Cerebellar nuclear complex (tissue), 1 donor: ENCODE measurements around the gene TUBA3E.
"Not testable (repeated sequence)": the region's sequence is repeated elsewhere in the genome, so short reads cannot be mapped to it uniquely, and the experiment has no call there.

Source experiments
- DNase-seq, 2 experiments: peaks; one replicate each; lab custom pipeline; 2025; lab: John Stamatoyannopoulos, UW

The TUBA3E gene

DNA sequence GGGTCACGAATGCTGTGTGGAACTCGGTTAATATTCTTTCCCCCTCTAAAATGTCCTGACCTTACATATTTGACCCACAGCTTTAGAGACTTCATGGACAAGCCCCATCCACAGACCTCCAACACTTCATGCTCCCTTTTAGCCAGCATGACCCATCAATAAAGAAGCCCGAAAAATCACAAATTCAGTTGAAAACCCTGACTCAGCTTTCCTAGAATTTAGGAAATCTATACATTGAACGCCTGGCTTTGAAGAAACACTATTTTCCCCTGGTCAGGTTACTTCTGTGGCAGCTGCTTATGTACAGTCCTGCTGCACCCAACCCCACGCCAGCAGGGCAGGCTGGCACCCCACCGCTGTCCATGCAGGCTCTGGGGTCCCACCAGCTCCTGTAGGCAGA, 6.9 kb downstream of the TUBA3E start:
- not testable (repeated sequence) for DNase-seq

DNA sequence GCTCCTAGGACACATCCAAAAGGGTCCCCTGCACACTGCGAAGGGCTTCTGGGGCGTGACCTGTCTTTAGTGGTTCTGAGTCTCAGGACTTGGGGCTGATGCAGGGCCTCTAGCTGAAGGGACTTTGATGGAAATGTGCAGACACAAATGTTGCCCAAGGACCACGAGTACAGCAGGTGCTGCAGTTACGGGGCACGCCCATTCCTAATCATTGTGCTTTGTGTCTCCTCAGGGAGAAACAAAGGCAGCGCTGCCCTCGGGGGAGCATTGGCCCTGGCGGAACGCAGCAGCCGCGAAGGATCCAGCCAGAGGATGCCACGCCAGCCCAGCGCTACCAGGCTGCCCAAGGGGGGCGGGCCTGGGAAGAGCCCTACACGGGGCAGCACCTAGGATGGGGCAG, 8.0 kb downstream of the TUBA3E start:
- no peak for DNase-seq

- not testable (repeated sequence) for DNase-seq
Observed at GRCh38 chr2:130188958-130189357, 9.3 kb downstream of the TUBA3E start.

DNA sequence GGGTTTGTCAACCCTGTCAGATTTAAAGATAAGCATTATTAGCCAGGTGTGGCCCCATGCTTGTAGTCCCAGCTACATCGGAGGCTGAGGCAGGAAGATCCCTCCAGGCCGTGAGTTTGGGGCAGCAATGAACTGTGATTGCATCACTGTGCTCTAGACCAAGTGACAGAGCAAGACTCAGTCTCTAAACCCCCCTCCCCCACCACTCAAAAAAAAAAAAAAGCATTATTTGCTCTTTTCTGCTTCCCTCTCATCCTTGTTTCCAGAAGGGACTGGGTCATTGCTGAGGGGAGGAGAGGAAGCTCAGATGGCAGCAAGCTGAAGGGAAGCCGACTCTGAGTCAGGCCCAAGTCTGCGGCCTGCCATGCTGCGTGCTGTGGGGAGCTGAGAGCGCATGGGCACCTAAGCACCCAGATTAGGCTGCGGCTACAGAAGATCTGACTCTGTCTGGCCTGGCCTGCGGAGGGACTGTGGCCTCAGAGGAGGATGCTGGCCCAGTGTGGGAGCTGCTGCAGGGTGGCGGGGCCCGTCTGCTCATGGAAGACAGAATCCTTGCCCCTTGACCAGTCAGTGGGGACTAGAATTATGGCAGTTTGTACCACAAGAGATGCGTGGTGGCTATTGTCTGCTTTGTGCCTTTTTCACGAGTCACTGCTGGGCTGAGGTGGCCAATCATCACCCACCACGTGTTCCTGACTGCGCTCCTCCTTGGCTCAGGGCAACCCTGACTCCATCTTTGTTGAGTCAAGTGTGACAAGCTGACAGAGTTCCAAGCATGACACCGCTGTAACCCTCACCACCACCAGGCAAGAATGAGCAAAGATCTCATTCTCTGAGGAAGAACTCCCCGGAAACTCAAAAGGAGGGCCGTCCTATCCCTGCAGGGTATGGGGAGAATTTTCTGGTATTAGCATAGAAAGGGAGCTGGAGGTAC, 10.1 kb downstream of the TUBA3E start:
- not testable (repeated sequence) for DNase-seq

GRCh38 chr2:130187268-130187667, 11.0 kb downstream of the TUBA3E start:
- no peak for DNase-seq

GRCh38 chr2:130186391-130186790, 11.8 kb downstream of the TUBA3E start:
- no peak for DNase-seq

DNA sequence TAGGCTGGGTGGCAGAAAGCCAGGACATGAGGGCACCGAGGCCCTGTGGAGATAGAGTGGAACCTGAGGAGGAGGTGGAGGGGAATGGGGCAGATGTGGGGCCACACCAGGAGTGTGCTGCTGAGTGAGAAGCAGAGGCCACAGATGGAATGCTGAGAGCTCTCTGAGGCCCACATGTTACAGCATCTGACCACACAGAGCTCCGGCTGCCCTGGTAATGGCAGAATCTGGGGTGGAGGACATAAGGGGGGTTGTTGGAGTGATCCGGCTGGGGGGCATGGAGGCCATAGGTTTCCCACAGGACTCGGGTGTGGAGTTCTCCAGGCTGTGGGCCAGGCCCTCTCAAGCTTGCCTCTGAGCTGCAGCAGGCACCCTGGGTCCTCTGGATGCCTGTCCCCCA, 12.3 kb downstream of the TUBA3E start:
- DNase-seq: no peak

DNA sequence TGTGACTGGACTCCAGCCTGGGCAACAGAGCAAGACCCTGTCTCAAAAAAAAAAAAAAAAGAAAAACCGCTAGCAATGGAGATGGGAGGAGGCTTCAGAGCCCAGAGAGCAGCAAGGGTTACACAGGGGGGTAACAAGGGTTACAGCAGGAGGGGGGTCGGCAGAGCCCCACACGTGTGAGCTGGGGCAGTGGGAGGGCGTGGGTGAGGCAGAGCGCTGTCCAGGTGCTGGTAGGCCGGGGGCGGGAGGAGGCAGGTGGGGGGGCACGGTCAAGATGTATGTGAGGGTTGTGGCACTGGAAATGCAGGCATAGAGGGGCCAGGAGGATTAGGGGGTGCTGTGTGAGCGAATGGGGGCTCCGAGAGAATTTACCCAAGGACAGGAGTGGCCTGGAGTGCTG, 12.8 kb downstream of the TUBA3E start:
- no peak for DNase-seq

DNA sequence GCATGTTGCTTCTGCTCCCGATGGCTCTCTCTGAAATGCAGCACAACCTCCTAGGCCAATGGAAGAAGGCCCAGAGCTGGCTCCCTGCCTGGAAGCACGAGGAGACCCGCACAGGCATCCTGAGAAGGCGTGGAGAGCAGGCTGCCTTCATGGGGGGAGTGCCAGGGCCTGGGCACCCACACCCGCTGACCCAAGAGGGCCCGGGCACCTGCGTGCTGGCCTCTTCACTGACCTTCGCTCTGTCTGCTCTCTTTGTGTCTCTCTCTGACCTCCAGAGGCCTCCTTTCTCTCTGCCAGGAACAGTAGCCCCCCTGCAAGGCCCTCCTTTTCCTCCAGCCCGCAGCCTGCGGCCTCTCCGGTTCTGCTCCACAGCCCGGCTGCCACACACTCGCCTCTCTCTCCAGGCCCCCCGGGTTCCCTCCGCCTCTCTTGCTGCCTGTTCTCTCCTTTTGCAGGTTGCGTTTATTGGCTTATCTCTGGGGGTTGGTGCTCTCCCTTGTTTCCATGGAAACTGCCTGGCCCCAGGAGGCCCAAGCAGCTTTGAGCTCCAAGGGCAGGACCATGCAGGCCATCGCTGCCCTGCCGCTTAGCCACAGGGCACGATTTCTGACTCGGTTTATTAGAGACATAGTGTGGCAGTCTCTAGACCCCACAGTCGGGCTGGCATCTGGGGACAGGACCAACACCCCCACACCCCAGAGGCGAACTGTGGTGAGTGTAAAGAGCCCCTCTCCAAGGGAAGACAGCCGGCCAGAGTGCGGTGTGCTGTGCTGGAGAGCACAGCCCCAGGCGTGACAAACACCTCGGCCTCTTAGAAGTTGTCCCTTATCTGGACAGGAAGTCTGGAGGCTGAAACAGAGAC, 14.5 kb downstream of the TUBA3E start:
- DNase-seq: peak; percentile 2 to 47

GRCh38 chr2:130182826-130183511, 15.3 kb downstream of the TUBA3E start:
- DNase-seq: not testable (repeated sequence)

DNA sequence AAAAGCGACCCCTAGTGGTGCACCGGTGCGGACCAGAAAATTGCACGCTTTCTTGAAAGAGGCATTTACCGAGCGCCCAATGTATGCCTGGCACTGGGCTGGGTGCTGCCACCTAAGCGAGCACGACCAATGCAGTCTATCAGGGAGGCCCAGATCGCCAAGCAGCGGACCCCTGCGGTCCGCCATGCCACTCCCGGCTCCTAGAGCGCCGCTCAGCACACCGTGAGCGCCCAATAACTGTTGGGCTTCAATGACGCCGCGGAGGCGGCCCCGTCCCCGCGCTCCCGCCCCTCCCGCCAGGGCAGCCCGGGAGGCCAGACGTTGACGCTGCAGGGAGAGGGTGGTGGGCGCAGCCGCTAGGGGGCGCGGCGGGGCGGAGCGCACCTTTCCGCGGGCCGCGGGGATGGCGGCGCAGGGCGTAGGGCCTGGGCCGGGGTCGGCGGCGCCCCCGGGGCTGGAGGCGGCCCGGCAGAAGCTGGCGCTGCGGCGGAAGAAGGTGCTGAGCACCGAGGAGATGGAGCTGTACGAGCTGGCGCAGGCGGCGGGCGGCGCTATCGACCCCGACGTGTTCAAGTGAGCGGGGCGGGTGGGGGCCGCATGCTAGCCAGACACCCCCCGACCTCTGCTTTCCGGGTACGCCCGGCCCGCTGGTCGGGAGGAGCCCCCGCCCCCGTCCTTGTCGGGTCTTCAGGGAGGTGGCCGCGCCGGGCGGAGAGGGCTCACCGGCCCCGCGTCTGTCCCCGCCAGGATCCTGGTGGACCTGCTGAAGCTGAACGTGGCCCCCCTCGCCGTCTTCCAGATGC, 16.2 kb downstream of the TUBA3E start, which contains the start of gene MZT2B:
Gene MZT2B, plus strand, starts transcription at position 383 of the 803 bp plus-strand sequence. Its CDS starts 21 bp downstream, at position 404.
- DNase-seq: peak in 1 of 2 experiments; percentile 24

DNA sequence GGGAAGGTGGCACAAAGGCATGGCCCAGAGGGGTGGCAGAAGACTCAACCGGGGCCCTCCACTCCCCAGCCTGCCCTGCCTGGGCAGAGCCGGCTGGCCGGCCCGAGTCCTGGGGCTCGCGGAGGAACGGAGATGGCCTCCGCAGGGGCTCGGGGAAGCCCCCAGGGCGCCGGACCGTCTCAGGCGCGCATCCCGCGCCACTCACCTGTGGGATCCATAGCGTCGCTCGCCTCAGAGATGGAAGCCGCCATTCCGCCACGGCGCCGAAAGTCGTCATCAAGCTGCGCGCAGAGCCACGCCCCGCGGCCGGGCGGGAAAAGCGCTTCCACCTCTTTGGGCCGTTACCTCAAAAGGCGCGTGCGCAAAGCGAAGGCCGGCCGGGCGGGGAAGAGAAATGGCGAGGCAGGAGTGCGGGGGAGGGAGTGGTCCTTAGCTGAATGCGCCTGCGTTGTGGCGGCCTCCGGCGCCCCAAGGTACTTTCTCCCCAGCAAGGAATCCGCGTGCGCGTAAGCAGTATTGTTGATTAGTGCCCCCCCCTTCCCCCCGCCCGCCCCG, 16.8 kb downstream of the TUBA3E start, which contains the start of gene SMPD4:
Gene SMPD4, minus strand, starts transcription at position 278 of the 555 bp plus-strand sequence. CDS start 5,010 bp downstream, outside the sequence.
- peak; percentile 20 to 82 for DNase-seq

DNA sequence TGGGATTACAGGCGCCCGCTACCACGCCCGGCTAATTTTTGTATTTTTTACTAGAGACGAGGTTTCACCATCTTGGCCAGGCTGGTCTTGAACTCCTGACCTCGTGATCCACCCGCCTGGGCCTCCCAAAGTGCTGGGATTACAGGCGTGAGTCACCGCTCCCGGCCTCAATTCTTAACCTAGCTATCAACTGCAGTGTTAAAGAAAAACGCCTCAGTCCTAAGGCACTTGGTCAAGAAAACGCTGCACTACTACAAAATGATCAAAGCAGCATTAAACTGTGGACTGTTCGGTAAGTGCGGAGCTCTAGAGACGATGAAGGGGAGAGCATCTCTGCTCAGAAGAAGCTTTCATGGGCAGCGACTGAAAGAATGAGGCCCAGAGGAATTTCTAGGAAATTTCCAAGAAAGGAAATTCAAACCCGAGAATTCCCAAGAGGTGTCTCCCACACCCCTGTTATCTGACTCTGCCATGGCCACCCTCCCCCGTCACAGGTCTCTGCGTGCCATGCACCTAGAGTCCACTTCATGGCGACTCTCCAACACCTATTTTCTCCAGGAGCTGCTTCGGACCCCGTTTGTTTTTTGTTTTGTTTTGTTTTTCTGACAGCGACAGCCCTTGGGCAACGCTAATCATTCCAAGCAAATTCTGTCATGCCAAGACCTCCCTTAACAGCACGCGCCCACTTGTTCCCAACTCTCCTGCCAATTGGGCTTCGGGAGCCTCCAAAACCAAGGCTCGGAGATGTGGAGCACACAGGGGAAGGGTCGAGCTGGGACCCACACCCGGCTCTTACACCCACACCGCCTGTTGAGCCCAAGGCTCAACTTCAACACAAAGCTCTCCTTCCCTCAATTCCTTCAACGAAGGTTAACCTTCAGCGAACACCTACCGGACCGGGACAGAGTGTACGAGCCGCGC, 17.6 kb downstream of the TUBA3E start:
- DNase-seq: not testable (repeated sequence)

GRCh38 chr2:130174866-130175265, 23.4 kb downstream of the TUBA3E start:
- not testable (repeated sequence) for DNase-seq

GRCh38 chr2:130169896-130170295, 28.3 kb downstream of the TUBA3E start:
- DNase-seq: no peak

- DNase-seq: not testable (repeated sequence)
Observed at GRCh38 chr2:130169163-130169562, 29.1 kb downstream of the TUBA3E start.

DNA sequence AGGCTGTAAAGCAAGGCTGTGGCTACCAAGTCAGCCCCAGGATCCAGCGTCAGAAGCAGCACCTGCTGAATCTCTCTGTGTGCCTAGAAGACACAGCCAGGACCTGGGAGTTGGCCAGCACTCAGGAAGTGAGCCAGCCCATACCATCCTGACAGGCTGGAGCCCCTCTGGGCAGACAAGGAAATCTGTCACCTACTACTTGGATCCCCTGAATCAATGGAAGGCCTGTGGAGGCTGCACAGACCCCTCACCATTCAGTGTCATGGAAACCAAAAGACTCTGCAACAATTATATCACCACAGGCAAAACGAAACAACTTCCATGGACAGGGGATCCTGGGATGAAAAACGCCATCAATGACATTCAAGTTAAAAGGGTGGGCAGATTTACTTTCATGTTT, 31.6 kb downstream of the TUBA3E start:
- DNase-seq: not testable (repeated sequence)

DNA sequence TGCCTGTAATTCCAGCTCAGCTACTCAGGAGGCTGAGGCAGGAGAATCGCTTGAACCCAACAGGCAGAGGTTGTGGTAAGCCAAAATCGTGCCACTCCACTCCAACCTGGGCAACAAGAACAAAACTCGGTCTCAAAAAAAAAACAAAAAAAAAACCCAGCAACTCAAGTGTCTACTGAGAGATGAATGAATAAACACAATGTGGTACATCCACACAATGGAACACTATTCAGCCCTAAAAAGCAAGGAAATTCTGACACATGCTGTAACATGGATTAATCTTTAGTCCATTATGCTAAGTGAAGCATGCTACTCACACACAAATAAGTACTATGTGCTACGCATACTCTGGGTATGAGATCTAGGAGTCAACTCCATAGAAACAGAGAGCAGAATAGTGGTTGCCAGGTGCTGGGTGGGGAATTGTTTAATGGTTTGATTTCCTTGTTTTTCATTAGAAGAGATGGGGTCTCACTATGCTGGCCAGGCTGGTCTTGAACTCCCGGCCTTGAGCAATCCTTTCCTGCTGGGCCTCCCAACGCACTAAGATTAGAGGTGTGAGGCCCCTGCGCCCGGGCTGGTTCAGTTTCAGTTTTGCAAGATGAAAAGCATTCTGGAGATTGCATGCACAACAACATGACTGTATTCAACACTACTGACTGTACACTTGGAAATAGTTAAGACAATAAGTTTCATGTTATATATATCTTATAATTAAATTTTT, 32.8 kb downstream of the TUBA3E start:
- DNase-seq: no peak

DNA sequence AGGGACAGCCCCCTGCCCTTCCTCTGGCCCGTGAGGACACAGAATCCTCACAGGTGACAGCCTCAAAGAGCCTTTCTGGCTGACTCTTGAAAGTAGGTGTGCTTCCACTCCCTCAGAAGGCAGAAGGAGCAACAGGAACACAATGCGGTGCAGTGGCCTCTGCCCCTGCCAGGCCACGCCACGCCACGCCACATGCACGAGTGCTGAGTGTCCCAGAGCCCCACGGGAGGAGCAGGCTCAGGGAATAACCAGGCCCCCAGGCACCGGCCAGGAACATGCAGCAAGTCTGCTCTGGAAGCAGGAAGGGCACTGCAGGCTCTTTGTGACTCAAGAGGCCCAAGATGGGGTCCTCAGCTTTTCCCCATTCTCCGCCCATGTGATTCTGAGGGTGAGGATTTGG, 35.3 kb downstream of the TUBA3E start:
- DNase-seq: no peak
